Right ventricle myocardium superior (tissue), 1 donor: ENCODE measurements around the gene CBLN3. TPM values are rescaled to one million over a fixed set of nuclear protein-coding genes. Genes with fewer than 3 reads are reported as not detected.

ENCODE experiments used
- ATAC-seq: fragments of 200-7000 bp; cut with Tn5 transposase; one replicate; pipeline ENCODE4 v1.9.1; 2020; ENCODE audit warnings: mild to moderate bottlenecking; ENCODE audit not compliant: poor library complexity
- DNase-seq: peaks from one replicate; pipeline ENCODE4 v3.0.0-alpha.2; 2020
- intact Hi-C: fragments of 100-400 bp; cut with DNase I; formaldehyde crosslinking; loops from one replicate; pipeline ENCODE4 v1.11.2; 2022
- total RNA-seq: library from RNA; stranded (reverse); fragmentation: NEBNext Ultra II Directional; extraction: Animal tissue kit (Norgen Biotek cat#: 25700); gene quantifications from one replicate; pipeline ENCODE4 v1.2.1, GENCODE V29; 2021
- donor health status: DM: no; HTN: yes; CAD: no; lungs with severe emphysema.

Gene CBLN3
- total RNA-seq, 1 donor from 2014 or later = 0.65 TPM

DNA sequence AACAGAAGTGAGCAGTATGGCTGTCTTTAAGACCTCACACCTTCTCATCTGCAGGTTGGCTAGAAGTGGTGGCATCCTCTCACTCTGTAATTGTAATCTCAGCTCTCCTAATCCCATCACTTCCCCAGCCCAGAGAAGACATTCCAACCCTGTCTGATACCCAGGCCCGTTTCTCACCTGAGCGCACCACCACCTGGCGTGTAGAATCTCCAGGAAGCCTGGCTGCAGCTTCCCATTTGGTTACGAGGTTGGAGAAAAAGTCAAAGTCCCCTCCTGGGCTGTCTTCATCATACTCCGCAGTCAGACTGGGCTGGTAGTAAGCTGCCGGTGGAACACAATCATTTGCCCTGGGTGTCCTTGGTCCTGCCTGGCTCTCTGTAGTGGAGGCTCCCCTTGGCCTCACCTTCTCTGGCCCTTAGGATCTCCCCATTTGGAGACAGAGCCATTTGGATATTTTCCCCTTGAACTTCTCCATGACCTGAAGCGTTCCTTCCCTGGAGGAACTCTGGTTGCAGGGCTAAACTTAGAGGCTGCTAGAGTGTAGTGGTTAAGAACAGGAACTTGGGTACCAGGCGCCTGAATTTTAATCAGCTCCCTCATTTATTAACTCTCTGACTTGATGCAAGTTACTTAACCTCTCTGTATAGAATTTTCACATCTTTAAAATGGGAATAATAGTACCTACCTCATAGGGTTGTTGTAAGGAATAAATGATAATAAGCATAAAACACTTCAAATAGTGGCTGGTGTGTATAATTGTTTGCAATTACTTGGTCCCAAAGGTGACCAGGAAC, 11.3 kb upstream of the CBLN3 start:
- intact Hi-C loops = no loop called here

GRCh38 chr14:24439830-24440605, 10.6 kb upstream of the CBLN3 start:
- no peak for ATAC-seq
- no peak for DNase-seq
- intact Hi-C loops = no loop called here

More for the DNA sequence above, 11.3 kb upstream of the CBLN3 start:
- ATAC-seq (no peak), DNase-seq (no peak)

- DNase-seq (no peak), ATAC-seq (no peak)
- intact Hi-C loops = no loop called here
These were observed 9.8 kb upstream of the CBLN3 start for GRCh38 chr14:24439257-24439656.

- ATAC-seq = no peak
- no peak for DNase-seq
- intact Hi-C loops = no loop called here
These were observed 9.0 kb upstream of the CBLN3 start for GRCh38 chr14:24438223-24439097.

GRCh38 chr14:24437736-24438067, 8.2 kb upstream of the CBLN3 start:
- intact Hi-C loops = loop anchor here (2.0 kb wide), 1 partner anchor 105 kb away; no protein-coding TSS in a partner anchor
- DNase-seq = no peak
- ATAC-seq = no peak

DNA sequence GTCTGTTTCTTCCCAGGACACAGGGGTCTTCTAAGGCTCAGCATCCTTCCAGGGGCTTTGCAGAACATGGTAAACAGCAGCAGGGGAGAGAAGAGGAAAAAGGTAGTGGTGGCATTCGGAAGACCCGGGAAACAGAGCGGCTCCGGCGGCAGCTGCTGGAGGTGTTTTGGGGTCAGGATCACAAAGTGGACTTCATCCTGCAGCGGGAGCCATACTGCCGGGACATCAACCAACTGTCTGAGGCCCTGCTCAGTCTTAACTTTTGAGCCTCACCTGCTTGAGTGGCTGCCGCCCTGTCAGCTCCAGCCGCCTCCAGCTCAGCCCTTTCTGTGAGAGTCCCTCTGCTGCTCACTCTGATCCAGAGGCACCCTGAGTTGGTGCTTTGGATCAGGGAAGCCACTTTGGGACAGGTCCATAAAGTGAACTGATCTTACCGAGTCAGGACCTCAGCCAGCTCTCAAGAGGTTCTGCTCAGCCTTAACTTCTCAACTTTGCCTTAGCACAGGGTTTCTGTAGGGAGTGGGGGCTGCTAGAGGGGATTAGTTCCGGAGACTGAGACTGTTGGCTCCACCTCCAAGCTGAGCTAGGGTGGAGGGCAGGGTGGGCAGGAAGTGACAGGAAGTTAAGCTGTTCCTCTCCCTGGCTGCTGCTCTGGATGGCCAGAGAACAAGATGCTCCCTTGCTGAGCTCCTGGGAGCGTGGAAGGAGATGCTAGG, 7.7 kb upstream of the CBLN3 start:
- ATAC-seq = no peak
- no peak for DNase-seq
- intact Hi-C loops = loop anchor here (2.0 kb wide), 1 partner anchor 104 kb away; no protein-coding TSS in a partner anchor

GRCh38 chr14:24436355-24437019, 7.0 kb upstream of the CBLN3 start:
- ATAC-seq = peak; percentile 51
- intact Hi-C loops = loop anchor here (2.0 kb wide), 1 partner anchor 104 kb away; no protein-coding TSS in a partner anchor
- no peak for DNase-seq

GRCh38 chr14:24435998-24436354, 6.5 kb upstream of the CBLN3 start:
- DNase-seq (no peak), ATAC-seq (no peak)
- intact Hi-C loops = loop anchor here (2.0 kb wide), 1 partner anchor 103 kb away; no protein-coding TSS in a partner anchor

DNA sequence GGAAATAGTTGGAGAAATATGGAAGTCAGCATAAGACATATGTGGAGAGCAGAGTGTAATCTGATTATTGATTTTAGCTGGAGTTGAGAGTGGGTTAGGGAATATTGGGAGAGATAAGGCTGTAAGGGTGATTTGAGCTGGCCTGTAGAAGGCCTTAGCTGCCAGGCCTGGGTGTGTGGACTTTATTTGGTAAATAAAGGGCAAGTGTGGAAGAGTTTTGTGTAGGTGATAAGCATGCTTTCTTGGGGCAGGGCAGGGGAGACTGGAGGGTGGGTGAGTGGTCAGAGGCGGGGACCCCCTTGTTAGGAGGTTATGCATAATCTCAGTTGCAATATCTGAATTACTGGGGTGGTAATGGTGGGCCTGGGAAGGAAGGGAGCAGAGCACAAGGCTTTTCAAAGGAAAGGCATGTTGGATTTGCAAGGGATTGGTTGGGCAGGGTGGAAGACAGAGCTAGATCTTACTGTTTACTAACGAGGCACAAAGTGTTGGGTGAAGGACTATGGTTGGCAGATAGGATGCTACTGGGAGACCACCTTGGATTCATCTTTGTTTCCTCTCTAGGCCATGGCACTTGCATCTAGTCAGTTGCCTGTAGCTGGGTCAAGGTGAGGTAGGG, 5.8 kb upstream of the CBLN3 start:
- ATAC-seq = no peak
- DNase-seq = no peak
- intact Hi-C loops = no loop called here

DNA sequence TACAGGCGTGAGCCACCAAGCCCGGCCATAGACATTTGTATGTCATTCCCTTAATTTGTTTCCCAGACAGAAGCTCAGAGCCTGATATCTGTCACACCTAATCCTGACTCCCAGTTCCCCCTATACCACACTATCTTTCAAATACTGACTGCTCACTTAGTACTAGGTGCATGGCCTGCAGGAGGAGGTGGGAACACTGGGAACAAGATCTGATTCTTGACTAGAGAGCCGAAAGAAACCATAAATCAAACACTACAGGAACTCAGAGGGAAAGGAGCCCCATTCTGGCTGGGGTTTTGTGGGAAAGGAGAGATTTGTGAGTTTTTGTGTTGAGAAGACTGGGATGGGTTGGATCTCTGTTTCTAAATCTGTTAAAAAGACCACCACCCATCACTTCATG, 5.2 kb upstream of the CBLN3 start:
- ATAC-seq (no peak), DNase-seq (no peak)
- intact Hi-C loops = loop anchor here (5.0 kb wide), 1 partner anchor 67 kb away; the partner anchor contains the start of gene NFATC4

DNA sequence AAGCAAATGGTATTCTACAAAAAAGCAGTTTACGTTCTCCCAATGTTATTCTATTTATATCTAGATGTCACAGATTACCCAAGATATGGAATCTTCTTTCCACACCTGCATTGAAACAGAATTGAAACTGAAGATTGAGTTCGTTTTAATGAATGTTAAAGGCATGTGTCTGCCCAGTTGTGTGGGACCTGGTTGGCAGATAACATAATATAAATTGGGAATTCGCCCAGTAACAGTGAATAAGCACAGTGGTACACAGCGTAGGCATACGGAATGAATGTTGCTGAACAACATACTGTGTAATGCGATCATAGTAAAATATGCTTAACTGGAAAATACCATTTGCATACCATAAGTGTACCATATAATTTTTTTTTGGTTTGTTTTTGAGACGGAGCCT, 4.6 kb upstream of the CBLN3 start:
- intact Hi-C loops = loop anchor here (5.0 kb wide), 1 partner anchor 67 kb away; the partner anchor contains the start of gene NFATC4
- DNase-seq (no peak), ATAC-seq (no peak)

- intact Hi-C loops = loop anchor here (5.0 kb wide), 1 partner anchor 65 kb away; the partner anchor contains the start of gene NFATC4
- ATAC-seq (no peak), DNase-seq (peak; percentile 44)
These were observed 3.0 kb upstream of the CBLN3 start for GRCh38 chr14:24432259-24433131.

- ATAC-seq (peak; percentile 67), DNase-seq (peak; percentile 92)
- intact Hi-C loops = loop anchor here (5.0 kb wide), 1 partner anchor 64 kb away; the partner anchor contains the start of gene NFATC4
These were observed 2.2 kb upstream of the CBLN3 start for GRCh38 chr14:24431569-24432258.

GRCh38 chr14:24430682-24431568, 1.5 kb upstream of the CBLN3 start:
- intact Hi-C loops = loop anchor here (5.0 kb wide), 1 partner anchor 64 kb away; the partner anchor contains the start of gene NFATC4
- DNase-seq (no peak), ATAC-seq (peak; percentile 18)
